Measurements from ENCODE around the gene DDC. TPM values are rescaled to one million over a fixed set of nuclear protein-coding genes. Genes with fewer than 3 reads are reported as not detected.

Gene DDC
- total RNA-seq, 1 donor from 2014 or later: 3.8 TPM

DNA sequence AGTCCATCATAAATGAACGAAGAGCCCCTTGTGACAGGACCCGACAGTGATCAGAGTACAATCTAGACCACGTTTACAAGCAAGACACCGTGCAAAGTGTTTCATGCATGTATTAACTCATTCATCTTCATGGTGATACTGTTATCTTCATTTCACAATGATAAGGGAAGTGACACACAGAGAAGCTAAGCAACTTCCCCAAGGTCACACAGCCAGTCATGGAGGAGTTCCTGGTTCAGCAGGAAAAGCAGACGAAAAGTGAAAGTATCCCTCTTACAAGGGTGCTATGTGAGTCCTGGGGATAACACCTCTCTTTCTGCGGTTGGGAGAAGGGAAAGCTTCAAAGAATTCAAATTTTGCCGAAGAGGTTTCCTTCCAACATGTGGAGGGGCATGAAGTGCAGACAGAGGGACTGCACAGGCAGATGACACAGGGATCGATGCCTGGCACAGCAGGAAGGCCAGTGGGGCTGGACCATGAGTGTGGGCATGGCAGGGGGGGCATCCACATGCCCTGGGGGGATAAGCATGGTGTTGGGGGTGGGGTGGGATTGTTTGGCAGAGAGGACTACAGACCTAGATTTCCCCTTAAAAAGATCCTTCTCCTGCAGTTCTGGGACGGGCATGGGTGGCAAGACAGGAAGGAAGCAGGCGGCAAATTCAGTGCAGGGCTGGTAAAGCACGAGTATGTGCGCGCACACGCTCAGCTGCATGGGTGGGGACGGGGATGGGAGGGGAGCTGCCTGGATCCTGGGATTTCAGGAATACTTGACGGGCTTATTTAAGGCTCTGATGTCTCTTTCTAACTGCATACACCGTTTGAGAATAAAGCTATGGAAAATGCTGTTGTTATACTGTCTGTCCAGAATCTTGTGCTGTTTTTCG is 33.5 kb upstream of the DDC start:
- Mint-ChIP-seq H3K36me3 (ENCODE audit: unreplicated experiment) (peaks cover 5% of the 10 kb centered on the region), H3K4me1 (ENCODE audit: low read depth, unreplicated experiment) (peaks cover 11% of the 10 kb centered on the region), H3K27me3 (ENCODE audit: unreplicated experiment) (peaks cover 4% of the 10 kb centered on the region), H3K9me3 (ENCODE audit: unreplicated experiment) (peaks cover 6% of the 10 kb centered on the region), H3K4me3 (ENCODE audit: unreplicated experiment) (no peak overlapping the region), H3K27ac (ENCODE audit: unreplicated experiment) (no peak overlapping the region)
- TF ChIP-seq, protein P1, sequence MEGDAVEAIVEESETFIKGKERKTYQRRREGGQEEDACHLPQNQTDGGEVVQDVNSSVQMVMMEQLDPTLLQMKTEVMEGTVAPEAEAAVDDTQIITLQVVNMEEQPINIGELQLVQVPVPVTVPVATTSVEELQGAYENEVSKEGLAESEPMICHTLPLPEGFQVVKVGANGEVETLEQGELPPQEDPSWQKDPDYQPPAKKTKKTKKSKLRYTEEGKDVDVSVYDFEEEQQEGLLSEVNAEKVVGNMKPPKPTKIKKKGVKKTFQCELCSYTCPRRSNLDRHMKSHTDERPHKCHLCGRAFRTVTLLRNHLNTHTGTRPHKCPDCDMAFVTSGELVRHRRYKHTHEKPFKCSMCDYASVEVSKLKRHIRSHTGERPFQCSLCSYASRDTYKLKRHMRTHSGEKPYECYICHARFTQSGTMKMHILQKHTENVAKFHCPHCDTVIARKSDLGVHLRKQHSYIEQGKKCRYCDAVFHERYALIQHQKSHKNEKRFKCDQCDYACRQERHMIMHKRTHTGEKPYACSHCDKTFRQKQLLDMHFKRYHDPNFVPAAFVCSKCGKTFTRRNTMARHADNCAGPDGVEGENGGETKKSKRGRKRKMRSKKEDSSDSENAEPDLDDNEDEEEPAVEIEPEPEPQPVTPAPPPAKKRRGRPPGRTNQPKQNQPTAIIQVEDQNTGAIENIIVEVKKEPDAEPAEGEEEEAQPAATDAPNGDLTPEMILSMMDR (IDR thresholded peaks at IDR 0.05; ENCODE audit: partially characterized antibody, unreplicated experiment): no peak
- no peak for DNase-seq

DNA sequence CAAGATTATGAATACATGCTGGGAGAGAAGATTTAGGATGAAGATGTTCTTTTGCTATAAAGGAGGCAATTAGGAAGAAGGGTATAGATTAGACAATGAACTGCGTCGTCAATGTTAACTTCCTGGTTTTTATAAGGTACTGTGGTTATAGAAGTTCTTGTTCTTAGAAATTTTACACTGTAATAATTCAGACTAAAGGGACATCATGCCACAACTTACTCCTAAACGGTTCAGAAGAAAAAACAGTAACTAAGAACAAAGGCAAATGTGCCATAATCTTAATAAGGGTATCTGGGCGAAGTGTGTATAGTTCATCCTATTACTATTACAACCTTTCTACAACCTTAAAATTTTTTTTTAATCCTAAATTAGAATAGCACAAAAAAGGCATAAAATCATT is 31.3 kb upstream of the DDC start:
- H3K9me3 Mint-ChIP-seq (ENCODE audit: unreplicated experiment): peaks cover 9% of the 10 kb centered on the region
- H3K36me3 Mint-ChIP-seq (ENCODE audit: unreplicated experiment): peaks cover 17% of the 10 kb centered on the region
- no peak for DNase-seq
- H3K27ac Mint-ChIP-seq (ENCODE audit: unreplicated experiment): no peak overlapping the region
- H3K27me3 Mint-ChIP-seq (ENCODE audit: unreplicated experiment): peaks cover 4% of the 10 kb centered on the region
- H3K4me3 Mint-ChIP-seq (ENCODE audit: unreplicated experiment): no peak overlapping the region
- TF ChIP-seq, protein P1 (IDR thresholded peaks at IDR 0.05; ENCODE audit: partially characterized antibody, unreplicated experiment): no peak
- H3K4me1 Mint-ChIP-seq (ENCODE audit: low read depth, unreplicated experiment): peaks cover 21% of the 10 kb centered on the region

DNA sequence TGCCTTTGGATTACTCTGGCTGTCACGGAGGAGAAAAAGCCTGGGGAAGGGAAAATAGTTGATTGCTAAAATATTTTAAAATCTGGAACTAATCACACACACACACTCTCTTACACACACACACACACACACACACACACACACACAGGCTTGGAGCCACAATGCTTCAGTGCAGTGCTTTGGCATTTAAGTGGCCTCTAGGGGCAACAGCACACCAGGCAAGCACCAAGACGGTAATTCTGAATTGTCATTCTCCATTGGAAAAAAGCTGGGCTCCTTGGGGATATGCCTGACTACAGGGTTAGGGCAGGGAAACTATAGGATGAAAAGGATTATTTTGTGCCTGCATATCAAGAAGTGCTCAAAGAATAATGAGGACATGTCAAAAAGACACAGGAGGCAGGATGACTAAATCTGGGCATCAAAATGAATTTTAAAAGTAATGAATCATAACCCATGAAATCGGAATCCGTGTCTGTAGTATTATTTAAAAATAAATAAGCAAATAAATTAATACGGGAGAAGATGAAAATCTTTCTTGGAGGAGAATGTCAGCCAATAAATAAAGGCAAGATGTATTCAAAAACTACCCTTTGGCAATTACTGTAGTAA is 30.4 kb upstream of the DDC start:
- H3K27ac Mint-ChIP-seq (ENCODE audit: unreplicated experiment): no peak overlapping the region
- peaks cover 4% of the 10 kb centered on the region for H3K27me3 Mint-ChIP-seq (ENCODE audit: unreplicated experiment)
- H3K4me3 Mint-ChIP-seq (ENCODE audit: unreplicated experiment): no peak overlapping the region
- peaks cover 24% of the 10 kb centered on the region for H3K4me1 Mint-ChIP-seq (ENCODE audit: low read depth, unreplicated experiment)
- TF ChIP-seq, protein P1 (IDR thresholded peaks at IDR 0.05; ENCODE audit: partially characterized antibody, unreplicated experiment): no peak
- peaks cover 10% of the 10 kb centered on the region for H3K9me3 Mint-ChIP-seq (ENCODE audit: unreplicated experiment)
- peaks cover 21% of the 10 kb centered on the region for H3K36me3 Mint-ChIP-seq (ENCODE audit: unreplicated experiment)
- DNase-seq: peak; percentile 36

DNA sequence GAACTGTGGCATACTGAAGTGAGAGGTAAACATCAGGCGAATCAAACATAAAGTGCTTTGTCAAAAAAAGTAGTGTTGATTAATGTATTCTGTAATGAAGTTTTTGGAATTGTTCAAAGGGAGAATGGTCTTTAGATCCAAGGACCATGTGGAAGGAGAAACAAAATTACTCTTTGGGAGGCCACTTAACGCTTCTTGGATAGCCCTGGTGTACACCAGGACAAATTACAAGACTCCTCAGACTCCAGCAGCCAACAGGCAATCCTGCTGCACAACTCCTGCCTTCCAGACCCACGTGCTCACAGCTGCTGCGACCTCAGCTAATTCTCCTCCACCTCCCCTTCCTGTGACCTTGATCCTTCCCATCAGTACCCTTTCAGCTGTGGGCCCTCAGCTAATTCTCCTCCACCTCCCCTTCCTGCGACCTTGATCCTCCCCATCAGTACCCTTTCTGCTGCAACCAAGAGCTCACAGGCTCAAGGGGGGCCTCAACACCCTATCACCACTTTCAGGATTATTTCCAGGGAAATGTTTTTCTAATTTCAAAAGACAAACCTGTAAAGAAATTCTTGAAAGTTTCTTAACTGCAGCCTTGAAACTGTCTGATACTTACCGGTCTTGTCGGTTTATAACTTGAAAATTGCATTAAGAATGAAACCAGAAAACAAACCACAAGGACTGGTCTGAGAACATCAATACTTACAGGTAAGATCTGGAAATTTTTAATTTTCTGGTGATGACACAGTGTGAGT is 29.7 kb upstream of the DDC start:
- H3K36me3 Mint-ChIP-seq (ENCODE audit: unreplicated experiment): peaks cover 27% of the 10 kb centered on the region
- peaks cover 4% of the 10 kb centered on the region for H3K27me3 Mint-ChIP-seq (ENCODE audit: unreplicated experiment)
- H3K9me3 Mint-ChIP-seq (ENCODE audit: unreplicated experiment): peaks cover 11% of the 10 kb centered on the region
- TF ChIP-seq, protein P1 (IDR thresholded peaks at IDR 0.05; ENCODE audit: partially characterized antibody, unreplicated experiment): no peak
- H3K4me1 Mint-ChIP-seq (ENCODE audit: low read depth, unreplicated experiment): peaks cover 24% of the 10 kb centered on the region
- H3K4me3 Mint-ChIP-seq (ENCODE audit: unreplicated experiment): no peak overlapping the region
- no peak for DNase-seq
- peak overlapping the region; percentile 13 for H3K27ac Mint-ChIP-seq (ENCODE audit: unreplicated experiment)

Data from glutamatergic neuron (in vitro differentiated cells).